NCI-H2196 treated with DMSO at 0.1 percent for 48 hours (cell line): Measurements from ENCODE around the gene RPS2.

Source experiments
- DNase-seq: peaks from one replicate; lab custom pipeline; 2025; ENCODE audit not compliant: unreplicated experiment; lab: John Stamatoyannopoulos, UW

The RPS2 gene

GRCh38 chr16:1982991-1983543 lies 18.4 kb upstream of the RPS2 start:
- no peak for DNase-seq

- DNase-seq, result peak; percentile 80
Observed at GRCh38 chr16:1982013-1982433, 17.4 kb upstream of the RPS2 start.

DNA sequence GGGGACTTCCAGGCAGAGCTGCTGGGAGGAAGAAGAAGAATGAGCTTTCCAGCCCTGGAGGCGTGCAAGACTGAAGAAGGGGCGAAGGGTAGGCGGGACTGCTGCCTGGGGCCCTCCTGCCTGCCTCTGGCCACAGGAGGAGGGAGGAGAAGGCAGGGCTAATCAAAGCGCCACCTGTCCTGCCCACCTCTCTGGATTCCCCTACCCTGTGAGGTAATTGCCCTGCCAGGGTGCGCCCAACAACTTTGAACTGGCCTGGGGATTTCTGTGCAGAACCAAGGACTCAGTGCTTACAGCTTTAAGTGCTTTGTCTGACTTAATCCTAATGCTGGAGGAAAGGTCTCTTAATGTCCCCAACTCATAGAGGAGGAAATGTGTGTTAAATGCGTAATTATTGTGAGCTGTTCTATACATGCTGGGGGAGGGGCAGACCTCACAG lies 16.8 kb upstream of the RPS2 start, which contains the start of gene NOXO1:
Gene NOXO1, minus strand, starts transcription at position 72 of the 439 bp plus-strand sequence. CDS start 290 bp downstream, outside the sequence.
- DNase-seq, result no peak

GRCh38 chr16:1980770-1981087 lies 16.1 kb upstream of the RPS2 start:
- DNase-seq, result no peak

GRCh38 chr16:1980030-1980769 lies 15.6 kb upstream of the RPS2 start:
- DNase-seq, result no peak

GRCh38 chr16:1979271-1980029 lies 14.8 kb upstream of the RPS2 start:
- peak; percentile 82 for DNase-seq

DNA sequence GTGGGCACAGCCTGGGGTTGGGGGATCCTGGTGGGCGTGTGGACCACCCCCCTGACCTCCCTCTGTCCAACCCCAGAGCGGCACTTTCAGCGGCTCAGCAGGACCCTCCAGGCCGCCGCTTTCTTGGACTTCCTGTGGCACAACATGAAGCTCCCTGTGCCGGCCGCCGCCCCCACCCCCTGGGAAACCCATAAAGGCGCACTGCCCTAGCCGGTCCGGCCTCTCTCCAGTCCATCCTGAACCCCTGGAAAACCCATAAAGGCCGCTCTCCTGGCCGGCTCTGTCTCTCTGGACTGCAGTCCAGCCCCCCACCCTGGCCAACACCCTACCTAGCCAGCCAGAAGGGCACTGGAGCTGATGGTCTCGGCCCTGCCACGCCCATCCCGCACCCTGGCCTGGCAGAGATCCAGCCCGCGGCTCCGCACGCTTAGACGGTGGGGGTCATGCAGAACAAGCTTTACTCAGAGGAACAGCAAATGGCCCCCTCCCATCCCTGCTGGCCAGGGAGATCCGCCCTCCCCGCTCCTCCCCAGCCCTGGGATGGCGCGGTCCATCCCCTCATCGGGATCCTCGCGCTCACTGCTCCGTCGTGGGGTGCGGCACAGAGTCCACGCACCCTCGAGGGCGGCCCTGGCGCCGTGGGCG lies 14.0 kb upstream of the RPS2 start:
- no peak for DNase-seq

GRCh38 chr16:1977875-1978268 lies 13.2 kb upstream of the RPS2 start:
- no peak for DNase-seq

DNA sequence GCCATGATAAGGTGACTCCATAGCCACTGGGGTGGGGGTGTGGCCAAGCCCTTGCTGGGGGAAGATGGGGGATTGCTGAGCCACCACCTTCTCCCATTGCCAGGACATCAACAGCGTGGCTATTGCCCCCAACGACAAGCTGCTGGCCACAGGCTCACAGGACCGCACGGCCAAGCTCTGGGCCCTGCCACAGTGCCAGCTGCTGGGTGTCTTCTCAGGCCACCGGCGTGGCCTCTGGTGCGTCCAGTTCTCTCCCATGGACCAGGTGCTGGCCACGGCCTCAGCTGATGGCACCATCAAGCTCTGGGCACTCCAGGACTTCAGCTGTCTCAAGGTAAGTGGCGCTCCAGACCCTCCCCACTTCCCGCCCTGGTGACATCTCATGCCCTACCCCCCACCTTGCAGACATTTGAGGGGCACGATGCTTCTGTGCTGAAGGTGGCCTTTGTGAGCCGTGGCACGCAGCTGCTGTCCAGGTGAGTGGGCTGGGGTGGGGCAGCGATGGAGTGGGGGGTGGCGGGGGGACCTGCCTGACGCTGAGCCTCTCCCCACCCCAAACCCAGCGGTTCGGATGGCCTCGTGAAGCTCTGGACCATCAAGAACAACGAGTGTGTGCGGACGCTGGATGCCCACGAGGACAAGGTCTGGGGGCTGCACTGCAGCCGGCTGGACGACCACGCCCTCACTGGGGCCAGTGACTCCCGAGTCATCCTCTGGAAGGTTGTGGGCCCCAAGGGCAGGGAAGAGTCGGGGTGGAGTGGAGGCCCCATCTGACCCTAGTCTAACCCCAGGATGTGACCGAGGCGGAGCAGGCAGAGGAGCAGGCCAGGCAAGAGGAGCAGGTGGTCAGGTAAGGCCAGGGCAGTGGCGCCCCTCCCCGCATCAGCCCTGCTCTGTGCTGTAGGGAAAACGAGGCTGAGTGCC lies 12.6 kb upstream of the RPS2 start:
- DNase-seq, result no peak

- DNase-seq, result no peak
Observed at GRCh38 chr16:1976216-1976520, 11.5 kb upstream of the RPS2 start.

GRCh38 chr16:1975432-1976215 lies 11.0 kb upstream of the RPS2 start:
- DNase-seq, result no peak

- DNase-seq, result no peak
Observed at GRCh38 chr16:1974157-1975070, 9.8 kb upstream of the RPS2 start.

DNA sequence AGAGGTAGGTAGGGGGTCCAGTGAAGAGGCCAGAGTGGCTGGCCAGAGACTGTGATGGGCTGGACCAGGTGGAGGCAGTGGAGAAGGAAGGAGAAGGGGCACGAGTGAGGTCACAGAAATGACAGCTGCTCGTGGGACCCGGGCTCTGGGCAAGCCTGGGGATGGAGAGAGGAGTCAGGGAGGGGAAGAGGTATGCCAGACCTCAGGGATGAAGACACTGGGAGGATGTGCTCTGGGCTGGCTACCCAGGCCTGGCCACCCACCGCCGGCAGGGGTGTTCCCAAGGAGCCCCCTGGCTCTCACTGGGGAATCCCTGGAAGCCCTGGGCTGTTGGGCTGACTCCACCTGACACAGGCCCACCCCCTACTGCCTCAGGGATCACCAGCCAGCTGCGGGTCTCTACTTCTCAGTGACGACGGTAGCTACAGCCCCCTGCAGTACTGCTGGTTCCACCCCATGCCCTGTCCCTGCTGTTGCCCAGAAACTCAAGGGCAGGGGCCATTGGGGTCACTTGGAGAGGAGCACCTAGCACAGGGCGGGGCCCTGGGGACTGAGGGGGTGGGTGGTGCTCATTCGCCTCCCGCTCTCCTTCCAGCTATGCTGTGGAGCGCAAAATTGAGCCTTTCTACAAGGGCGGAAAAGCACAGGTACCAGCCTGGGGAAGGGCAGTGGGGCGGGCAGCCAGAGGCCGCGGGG lies 9.0 kb upstream of the RPS2 start:
- DNase-seq, result no peak

DNA sequence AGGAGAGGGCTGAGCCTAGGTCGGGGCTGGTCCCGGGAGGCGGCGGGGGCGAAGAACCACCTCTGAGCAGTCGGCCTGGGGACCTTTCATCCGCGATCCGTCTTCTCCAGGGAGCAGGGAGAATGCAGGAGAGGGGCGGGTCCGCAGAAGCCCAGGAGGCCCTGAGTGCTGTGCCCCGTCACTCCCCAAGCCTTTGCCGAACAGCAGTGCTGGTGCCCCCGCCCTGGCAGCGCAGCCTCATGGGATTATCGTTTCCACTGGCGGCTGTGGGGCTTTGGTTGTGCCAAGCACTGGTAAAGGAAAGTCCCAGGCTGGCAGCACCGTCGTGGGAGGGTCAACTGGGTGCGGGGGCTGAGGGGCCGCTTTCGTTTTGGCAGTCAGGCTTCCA lies 7.9 kb upstream of the RPS2 start:
- DNase-seq, result no peak

GRCh38 chr16:1971796-1972489 lies 7.3 kb upstream of the RPS2 start, which contains the start of gene TBL3:
Gene TBL3, plus strand, starts transcription at chr16:1972053. Its CDS starts 112 bp downstream, at chr16:1972165.
- DNase-seq, result peak; percentile 80

- no peak for DNase-seq
Observed at GRCh38 chr16:1968146-1968953, 3.7 kb upstream of the RPS2 start.

DNA sequence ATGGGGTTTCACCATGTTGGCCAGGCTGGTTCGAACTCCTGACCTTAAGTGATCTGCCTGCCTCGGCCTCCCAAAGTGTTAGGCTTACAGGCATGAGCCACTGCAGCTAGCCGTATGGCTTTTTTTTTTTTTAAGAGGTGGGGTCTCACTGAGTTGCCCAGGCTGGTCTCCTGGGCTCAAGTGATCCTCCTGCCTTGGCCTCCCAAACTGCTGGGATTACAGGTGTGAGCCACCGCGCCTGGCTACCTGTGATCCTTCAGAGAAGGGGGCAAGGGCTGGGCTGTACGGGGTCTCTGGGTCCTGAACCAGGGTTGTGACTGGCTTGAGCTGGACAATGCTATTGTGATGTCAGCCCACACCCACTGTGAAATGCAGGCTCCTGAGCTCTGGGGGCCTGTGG lies 1.8 kb upstream of the RPS2 start, which contains the start of gene RNF151:
Gene RNF151, plus strand, starts transcription at position 397 of the 400 bp plus-strand sequence. CDS start 26 bp downstream, outside the sequence.
- no peak for DNase-seq
